GM10248 (cell line): ENCODE data around the gene FER.

Source experiments
- CTCF ChIA-PET: fragments of 300-600 bp; sonication (Branson Sonifier 250); formaldehyde crosslinking; extraction: SDS; loops from one replicate; lab custom pipeline; 2021; ENCODE audit warnings: antibody characterized with exemption; lab: Yijun Ruan, JAX
- POLR2A ChIA-PET: fragments of 350-650 bp; sonication (Branson Sonifier 250); formaldehyde crosslinking; extraction: SDS; loops from one replicate; lab custom pipeline; 2020; ENCODE audit warnings: antibody characterized with exemption; lab: Yijun Ruan, JAX
- DNase-seq: peaks from one replicate; pipeline ENCODE4 v3.0.0; 2012; ENCODE audit errors: extremely low spot score
- TF ChIP-seq, protein P1 (sequence below): IDR thresholded peaks from 2 replicates; pipeline ENCODE4 v1.5.1; 2012; ENCODE audit warnings: mild to moderate bottlenecking, low read depth; ENCODE audit errors: extremely low read depth, missing control alignments, control extremely low read depth

Gene FER

GRCh38 chr5:109062664-109063063, 315.0 kb downstream of the FER start:
- POLR2A ChIA-PET: no interaction called here
- CTCF ChIA-PET: interaction anchor here (1.3 kb wide), 1 partner anchor 10 kb away, joined by 3 read pairs; no protein-coding TSS in a partner anchor
- no peak for DNase-seq
- TF ChIP-seq, protein P1, sequence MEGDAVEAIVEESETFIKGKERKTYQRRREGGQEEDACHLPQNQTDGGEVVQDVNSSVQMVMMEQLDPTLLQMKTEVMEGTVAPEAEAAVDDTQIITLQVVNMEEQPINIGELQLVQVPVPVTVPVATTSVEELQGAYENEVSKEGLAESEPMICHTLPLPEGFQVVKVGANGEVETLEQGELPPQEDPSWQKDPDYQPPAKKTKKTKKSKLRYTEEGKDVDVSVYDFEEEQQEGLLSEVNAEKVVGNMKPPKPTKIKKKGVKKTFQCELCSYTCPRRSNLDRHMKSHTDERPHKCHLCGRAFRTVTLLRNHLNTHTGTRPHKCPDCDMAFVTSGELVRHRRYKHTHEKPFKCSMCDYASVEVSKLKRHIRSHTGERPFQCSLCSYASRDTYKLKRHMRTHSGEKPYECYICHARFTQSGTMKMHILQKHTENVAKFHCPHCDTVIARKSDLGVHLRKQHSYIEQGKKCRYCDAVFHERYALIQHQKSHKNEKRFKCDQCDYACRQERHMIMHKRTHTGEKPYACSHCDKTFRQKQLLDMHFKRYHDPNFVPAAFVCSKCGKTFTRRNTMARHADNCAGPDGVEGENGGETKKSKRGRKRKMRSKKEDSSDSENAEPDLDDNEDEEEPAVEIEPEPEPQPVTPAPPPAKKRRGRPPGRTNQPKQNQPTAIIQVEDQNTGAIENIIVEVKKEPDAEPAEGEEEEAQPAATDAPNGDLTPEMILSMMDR: no peak

DNA sequence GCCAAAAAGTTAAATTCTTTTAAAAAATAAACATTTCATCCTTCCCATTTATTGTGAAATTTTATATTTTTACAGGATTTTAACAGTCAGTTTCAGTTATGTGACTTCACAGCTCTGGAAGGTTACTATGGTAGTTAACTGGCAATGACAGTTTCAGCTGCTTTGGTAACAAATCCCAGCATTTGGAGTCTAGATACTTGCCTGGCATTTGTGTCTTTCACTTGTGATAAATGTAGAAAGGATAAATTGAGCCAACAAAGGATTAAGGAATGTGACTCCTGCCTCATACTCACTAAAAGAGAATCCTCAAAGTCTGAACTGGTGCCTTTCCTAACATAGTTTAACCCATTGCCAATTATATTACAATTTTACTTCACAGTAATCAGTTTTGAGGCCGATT, 315.5 kb downstream of the FER start:
- ChIA-PET POLR2A (no interaction called here), CTCF (no interaction called here)
- TF ChIP-seq, protein P1: no peak
- DNase-seq: no peak

GRCh38 chr5:109076741-109077140, 329.0 kb downstream of the FER start:
- TF ChIP-seq, protein P1: no peak
- ChIA-PET POLR2A (no interaction called here), CTCF (interaction anchor here (1.1 kb wide), 1 partner anchor 18 kb away, joined by 3 read pairs; no protein-coding TSS in a partner anchor)
- no peak for DNase-seq

GRCh38 chr5:109078448-109078847, 330.8 kb downstream of the FER start:
- DNase-seq: no peak
- ChIA-PET CTCF (no interaction called here), POLR2A (no interaction called here)
- TF ChIP-seq, protein P1: no peak

GRCh38 chr5:109080481-109080880, 332.8 kb downstream of the FER start:
- TF ChIP-seq, protein P1: no peak
- DNase-seq: no peak
- POLR2A ChIA-PET: no interaction called here
- CTCF ChIA-PET: no interaction called here

GRCh38 chr5:109080896-109081295, 333.2 kb downstream of the FER start:
- TF ChIP-seq, protein P1: no peak
- CTCF ChIA-PET: no interaction called here
- POLR2A ChIA-PET: no interaction called here
- no peak for DNase-seq

DNA sequence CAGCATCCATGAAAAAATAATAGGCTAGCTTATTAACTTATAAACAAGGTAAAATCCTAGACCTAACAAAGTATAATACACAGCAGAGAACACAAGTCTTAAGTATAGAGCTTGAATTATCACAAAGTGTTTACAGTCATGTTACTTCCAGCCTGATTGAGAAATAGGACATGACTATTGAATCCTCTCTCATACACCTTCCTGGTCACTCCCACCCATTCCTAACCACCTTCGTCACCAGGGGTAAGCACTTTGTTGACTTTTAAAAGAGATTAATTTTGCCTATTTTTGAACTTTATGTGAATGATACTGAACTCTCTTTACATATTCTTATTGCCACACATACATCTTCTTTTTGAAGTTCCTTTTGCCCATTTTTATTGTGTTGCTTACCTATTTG, 336.2 kb downstream of the FER start:
- TF ChIP-seq, protein P1: no peak
- ChIA-PET CTCF (no interaction called here), POLR2A (no interaction called here)
- no peak for DNase-seq
